ENCODE results near the gene TRIM37. TPM values are rescaled to one million over a fixed set of nuclear protein-coding genes. Genes with fewer than 3 reads are reported as not detected.

Gene TRIM37
- total and polyA plus RNA-seq, 2 of the 8 experiments (the other 6 are each of a cell fraction or from before 2014, with no cell fraction given): 38.2 to 57.0 TPM

GRCh38 chr17:58969156-58969555, 137.5 kb downstream of the TRIM37 start:
- H2AK5ac ChIP-seq (ENCODE audit: low read depth, low read length): no peak overlapping the region
- no peaks in the 10 kb centered on the region for H3K79me2 ChIP-seq (ENCODE audit: control insufficient read depth in 1 of 2, insufficient read depth in 2 of 2, low read length in 2 of 2)
- H3K4me1 ChIP-seq (replicated peaks in 1 of 4; ENCODE audit: control insufficient read depth in 3 of 4, insufficient read depth in 4 of 4, low read length in 3 of 4): peaks cover 2 to 13% (median 9%) of the 10 kb centered on the region in 4 experiments; a peak in 4 of 7 replicates
- H2BK5ac ChIP-seq (ENCODE audit: low read depth, low read length): no peak overlapping the region
- H3K79me1 ChIP-seq (ENCODE audit: low read depth, low read length): no peaks in the 10 kb centered on the region
- no peak for FAIRE-seq
- H3K4ac ChIP-seq (replicated peaks; ENCODE audit: insufficient read length, low read depth, low read length): no peak overlapping the region
- no peaks in the 10 kb centered on the region for H3K27me3 ChIP-seq (replicated peaks in 1 of 4; ENCODE audit: control insufficient read depth in 3 of 4, extremely low read depth in 1 of 4, insufficient read depth in 3 of 4, low read length in 3 of 4)
- no peaks in the 10 kb centered on the region for H3K36me3 ChIP-seq (ENCODE audit: control insufficient read depth in 2 of 4, insufficient read depth in 4 of 4, low read length in 3 of 4)
- no peak overlapping the region; a peak in 1 of 4 replicates for H3K4me2 ChIP-seq (ENCODE audit: insufficient read depth in 1 of 2, low read depth in 2 of 2, low read length in 2 of 2)
- no peak overlapping the region for H2AFZ ChIP-seq (ENCODE audit: low read length)
- no peak for DNase-seq (ENCODE audit: low read depth in 1 of 2, low spot score in 2 of 2)
- H4K20me1 ChIP-seq (replicated peaks in 1 of 2; ENCODE audit: control insufficient read depth in 1 of 2, insufficient read depth in 2 of 2, low read length in 2 of 2): no peaks in the 10 kb centered on the region
- H4K91ac ChIP-seq (replicated peaks; ENCODE audit: insufficient read length, low read length): no peak overlapping the region
- H3K14ac ChIP-seq (ENCODE audit: insufficient read length): no peak overlapping the region
- POLR2A ChIA-PET (ENCODE audit: partially characterized antibody): interaction anchor here (1.2 kb wide), 1 partner anchor 310 kb away, joined by 5 read pairs; no protein-coding TSS in a partner anchor
- no peak overlapping the region for H2BK120ac ChIP-seq (replicated peaks; ENCODE audit: low read depth, low read length)
- H3K9ac ChIP-seq (replicated peaks in 1 of 4; ENCODE audit: extremely low read depth in 1 of 4, low read depth in 3 of 4, low read length in 3 of 4): no peak overlapping the region
- no peak overlapping the region for H2BK12ac ChIP-seq (ENCODE audit: low read depth, low read length)
- WGBS, 2 experiments (ENCODE audit: extremely low coverage in 1 of 2, insufficient coverage in 1 of 2, insufficient read length in 1 of 2, insufficient replicate concordance in 2 of 2, low coverage in 1 of 2, low lambda C conversion rate in 2 of 2, missing lambda C conversion rate in 1 of 2): 52% methylated on average over 1 of the region's 1 CpG; no CpG with 5 or more reads in 1 of the 2 experiments
- H3K4me3 ChIP-seq (ENCODE audit: extremely low read depth in 1 of 4, insufficient read depth in 2 of 4, low read depth in 3 of 4, low read length in 4 of 4): no peak overlapping the region
- no peak for TF ChIP-seq CEBPB (IDR thresholded peaks at IDR 0.05; ENCODE audit: low read depth, low read length)
- no peak for TF ChIP-seq YY1 (IDR thresholded peaks at IDR 0.05; ENCODE audit: low read depth, low read length)
- no peak for TF ChIP-seq TEAD4 (IDR thresholded peaks at IDR 0.05; ENCODE audit: low read depth, low read length)
- TF ChIP-seq ATF2 (IDR thresholded peaks at IDR 0.05; ENCODE audit: low read length): no peak
- H3K23ac ChIP-seq (ENCODE audit: insufficient read length): no peak overlapping the region
- no peak overlapping the region for H4K8ac ChIP-seq (ENCODE audit: extremely low read depth, insufficient read depth, low read length)
- H2BK20ac ChIP-seq (ENCODE audit: low read length): no peak overlapping the region
- CTCF ChIA-PET (ENCODE audit: partially characterized antibody): interaction anchor here (0.5 to 2.7 kb wide), 9 partner anchors 9 to 391 kb away, joined by 3 to 9 read pairs (median 5); partner anchors contain the start of gene PPM1E
- H2BK15ac ChIP-seq (ENCODE audit: low read length): no peak overlapping the region
- H3K56ac ChIP-seq (replicated peaks; ENCODE audit: insufficient read length, low read depth, low read length): no peak overlapping the region
- H3K23me2 ChIP-seq (ENCODE audit: low read depth, low read length): no peaks in the 10 kb centered on the region
- H3K18ac ChIP-seq (ENCODE audit: extremely low read depth, low read length): no peak overlapping the region
- no peaks in the 10 kb centered on the region for H3K9me3 ChIP-seq (ENCODE audit: insufficient read depth in 2 of 2, low read depth in 1 of 2, low read length in 1 of 2)
- H4K5ac ChIP-seq (ENCODE audit: insufficient read length, low read depth, low read length): no peak overlapping the region
- H3K27ac ChIP-seq (ENCODE audit: low read depth, low read length): no peak overlapping the region

All from H1 (cell line).